HEK293 (cell line): ENCODE measurements around the gene TEX14.

Experiments
- CTCF ChIA-PET: fragments of 350-600 bp; formaldehyde crosslinking; extraction: SDS; loops from one replicate; lab custom pipeline; 2021; ENCODE audit warnings: antibody characterized with exemption; lab: Yijun Ruan, JAX
- POLR2A ChIA-PET: fragments of 300-600 bp; formaldehyde crosslinking; extraction: SDS; loops from one replicate; lab custom pipeline; 2020; ENCODE audit warnings: antibody characterized with exemption, inconsistent platforms; lab: Yijun Ruan, JAX
- H3K27ac ChIP-seq: fragments of 200-500 bp; sonication (Bioruptor generic); 2 replicates; pipeline ENCODE4 v1.5.1; 2014; ENCODE audit warnings: low read depth, low read length, control low read depth, inconsistent platforms; ENCODE audit errors: extremely low read depth
- H3K36me3 ChIP-seq, 2 experiments: fragments of 200-500 bp in 1 of 2; sonication (Bioruptor generic) in 1 of 2; 1 replicate in 1 of 2; 2 replicates in 1 of 2; pipeline ENCODE4 v1.5.1; 2014 to 2017; ENCODE audit warnings: inconsistent platforms in 2 of 2, low read length in 2 of 2; ENCODE audit not compliant: control insufficient read depth in 2 of 2, insufficient read depth in 1 of 2
- H3K4me1 ChIP-seq: fragments of 200-500 bp; sonication (Bioruptor generic); 2 replicates; pipeline ENCODE4 v1.5.1; 2014; ENCODE audit warnings: mild to moderate bottlenecking, low read length, inconsistent platforms; ENCODE audit not compliant: control insufficient read depth, insufficient read depth
- H3K4me3 ChIP-seq: 2 replicates; pipeline ENCODE4 v1.5.1; 2011; ENCODE audit warnings: low read depth, mild to moderate bottlenecking, control low read depth, low read length, moderate library complexity
- H3K9me3 ChIP-seq: fragments of 200-500 bp; sonication (Bioruptor generic); 2 replicates; pipeline ENCODE4 v1.5.1; 2014; ENCODE audit warnings: low read depth, low read length, inconsistent platforms; ENCODE audit not compliant: control insufficient read depth, insufficient read depth
- FEZF1 ChIP-seq: fragments of 450-650 bp; formaldehyde crosslinking; IDR thresholded peaks from 2 replicates; pipeline ENCODE4 v1.5.1; 2016; ENCODE audit warnings: missing biosample characterization, missing genetic modification characterization
- GLIS1 ChIP-seq: fragments of 450-650 bp; formaldehyde crosslinking; IDR thresholded peaks from 2 replicates; pipeline ENCODE4 v1.5.1; 2016; ENCODE audit warnings: missing biosample characterization, missing genetic modification characterization
- HIC1 ChIP-seq: fragments of 450-650 bp; formaldehyde crosslinking; IDR thresholded peaks from 2 replicates; pipeline ENCODE4 v1.5.1; 2016; ENCODE audit warnings: missing biosample characterization, missing genetic modification characterization
- IKZF3 ChIP-seq: fragments of 450-650 bp; IDR thresholded peaks from 2 replicates; pipeline ENCODE4 v1.5.0; 2018; ENCODE audit warnings: missing biosample characterization, mild to moderate bottlenecking, missing genetic modification characterization, moderate library complexity
- KLF16 ChIP-seq: fragments of 450-650 bp; formaldehyde crosslinking; IDR thresholded peaks from 2 replicates; pipeline ENCODE4 v1.5.1; 2017; ENCODE audit warnings: missing biosample characterization, missing genetic modification characterization
- OSR2 ChIP-seq: fragments of 450-650 bp; formaldehyde crosslinking; IDR thresholded peaks from 2 replicates; pipeline ENCODE4 v1.5.1; 2016; ENCODE audit warnings: missing biosample characterization, missing genetic modification characterization
- SP3 ChIP-seq: fragments of 450-650 bp; formaldehyde crosslinking; IDR thresholded peaks from 2 replicates; pipeline ENCODE4 v1.5.1; 2016; ENCODE audit warnings: missing biosample characterization, missing genetic modification characterization
- SP7 ChIP-seq: fragments of 450-650 bp; formaldehyde crosslinking; IDR thresholded peaks from 2 replicates; pipeline ENCODE4 v1.5.1; 2016; ENCODE audit warnings: missing biosample characterization, missing genetic modification characterization
- TRIM28 ChIP-seq: IDR thresholded peaks from 2 replicates; pipeline ENCODE4 v1.6.1; 2011; ENCODE audit warnings: low read length, control low read depth, borderline replicate concordance
- ZBTB1 ChIP-seq: fragments of 450-650 bp; formaldehyde crosslinking; IDR thresholded peaks from 2 replicates; pipeline ENCODE4 v1.5.1; 2016; ENCODE audit warnings: missing biosample characterization, missing genetic modification characterization
- ZBTB44 ChIP-seq: fragments of 450-650 bp; IDR thresholded peaks from 2 replicates; pipeline ENCODE4 v1.5.1; 2018; ENCODE audit warnings: missing biosample characterization, mild to moderate bottlenecking, missing genetic modification characterization
- ZBTB48 ChIP-seq: fragments of 450-650 bp; formaldehyde crosslinking; IDR thresholded peaks from 2 replicates; pipeline ENCODE4 v1.5.1; 2016; ENCODE audit warnings: missing biosample characterization, missing genetic modification characterization
- ZEB2 ChIP-seq: fragments of 450-650 bp; formaldehyde crosslinking; IDR thresholded peaks from 2 replicates; pipeline ENCODE4 v1.5.1; 2016; ENCODE audit warnings: missing biosample characterization, missing genetic modification characterization
- ZFHX2 ChIP-seq: fragments of 450-650 bp; formaldehyde crosslinking; conservative IDR thresholded peaks from 2 replicates; pipeline ENCODE4 v1.5.1; 2016; ENCODE audit warnings: missing biosample characterization, missing genetic modification characterization
- ZIC2 ChIP-seq: fragments of 450-650 bp; formaldehyde crosslinking; IDR thresholded peaks from 2 replicates; pipeline ENCODE4 v1.5.1; 2016; ENCODE audit warnings: missing biosample characterization, missing genetic modification characterization
- ZNF10 ChIP-seq: fragments of 450-650 bp; formaldehyde crosslinking; IDR thresholded peaks from 2 replicates; pipeline ENCODE4 v1.5.1; 2017; ENCODE audit warnings: missing biosample characterization, missing genetic modification characterization
- ZNF133 ChIP-seq: fragments of 450-650 bp; formaldehyde crosslinking; IDR thresholded peaks from 2 replicates; pipeline ENCODE4 v1.5.1; 2016; ENCODE audit warnings: missing biosample characterization, missing genetic modification characterization
- ZNF146 ChIP-seq: fragments of 450-650 bp; formaldehyde crosslinking; IDR thresholded peaks from 2 replicates; pipeline ENCODE4 v1.5.1; 2016; ENCODE audit warnings: missing biosample characterization, missing genetic modification characterization
- ZNF169 ChIP-seq: fragments of 450-650 bp; formaldehyde crosslinking; IDR thresholded peaks from 2 replicates; pipeline ENCODE4 v1.5.1; 2016; ENCODE audit warnings: missing biosample characterization, missing genetic modification characterization
- ZNF18 ChIP-seq: fragments of 450-650 bp; formaldehyde crosslinking; IDR thresholded peaks from 2 replicates; pipeline ENCODE4 v1.5.1; 2016; ENCODE audit warnings: missing biosample characterization, missing genetic modification characterization
- ZNF292 ChIP-seq: fragments of 450-650 bp; formaldehyde crosslinking; IDR thresholded peaks from 2 replicates; pipeline ENCODE4 v1.5.1; 2016; ENCODE audit warnings: low read depth, missing biosample characterization, missing genetic modification characterization, borderline replicate concordance
- ZNF341 ChIP-seq: fragments of 450-650 bp; formaldehyde crosslinking; IDR thresholded peaks from 2 replicates; pipeline ENCODE4; 2016; ENCODE audit warnings: low read depth, missing biosample characterization, missing genetic modification characterization
- ZNF513 ChIP-seq: fragments of 450-650 bp; IDR thresholded peaks from 2 replicates; pipeline ENCODE4 v1.5.1; 2018; ENCODE audit warnings: missing biosample characterization, missing genetic modification characterization
- ZNF521 ChIP-seq: fragments of 450-650 bp; formaldehyde crosslinking; IDR thresholded peaks from 2 replicates; pipeline ENCODE4 v1.5.1; 2017; ENCODE audit warnings: missing biosample characterization, mild to moderate bottlenecking, missing genetic modification characterization
- ZNF623 ChIP-seq: fragments of 450-650 bp; formaldehyde crosslinking; IDR thresholded peaks from 2 replicates; pipeline ENCODE4 v1.5.1; 2016; ENCODE audit warnings: missing biosample characterization, missing genetic modification characterization
- ZNF626 ChIP-seq: fragments of 450-650 bp; sonication (Bioruptor Pico); formaldehyde crosslinking; IDR thresholded peaks from 2 replicates; pipeline ENCODE4 v1.5.1; 2018; ENCODE audit warnings: missing biosample characterization, missing genetic modification characterization, inconsistent platforms
- ZNF677 ChIP-seq: fragments of 450-650 bp; IDR thresholded peaks from 2 replicates; pipeline ENCODE4 v1.5.0; 2018; ENCODE audit warnings: missing biosample characterization, mild to moderate bottlenecking, missing genetic modification characterization, moderate library complexity
- ZXDB ChIP-seq: fragments of 450-650 bp; formaldehyde crosslinking; IDR thresholded peaks from 2 replicates; pipeline ENCODE4 v1.5.1; 2016; ENCODE audit warnings: missing biosample characterization, missing genetic modification characterization

The TEX14 gene

DNA sequence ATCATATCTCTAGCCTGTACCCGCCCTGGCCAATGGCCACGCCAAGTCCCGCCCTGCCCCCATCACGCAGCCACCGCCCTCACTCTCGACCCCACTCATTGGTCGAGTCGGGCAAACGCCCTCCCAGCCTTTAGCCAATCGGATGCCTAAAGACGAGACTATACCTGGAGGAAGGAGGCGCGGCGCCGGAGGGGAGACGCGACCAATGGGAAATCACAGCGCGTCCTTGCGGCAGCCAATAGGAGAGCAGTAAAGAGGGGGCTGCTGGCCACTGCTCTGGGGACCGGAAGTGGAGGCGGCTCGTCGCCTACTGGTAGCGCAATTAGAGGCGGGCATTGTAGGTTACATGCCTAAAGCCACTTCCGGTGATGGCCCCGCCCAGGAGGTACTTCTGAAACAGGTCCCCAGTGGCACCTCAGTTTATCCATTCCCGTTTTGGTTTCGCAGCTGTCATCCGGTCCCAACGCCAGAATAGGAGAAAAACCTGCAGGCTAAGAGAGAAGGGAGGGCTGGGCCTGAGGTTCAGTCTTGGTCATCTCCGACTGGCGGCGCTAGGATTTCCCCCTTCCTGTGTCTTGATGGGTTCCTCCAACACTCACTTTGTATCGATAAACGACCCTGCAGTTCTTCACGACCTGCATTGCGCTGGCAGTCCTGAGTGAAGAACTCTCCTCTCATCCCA is 173.8 kb downstream of the TEX14 start (continued):
- peak; percentile 56; the same call in 1 of the 2 replicates for TF ChIP-seq HIC1 (tag by site-specific recombination)
- no peak for TF ChIP-seq ZBTB48 (tag by site-specific recombination)
- no peak for TF ChIP-seq ZBTB1 (tag by site-specific recombination)
- TF ChIP-seq OSR2 (tag by site-specific recombination), result peak; percentile 52; the same call in 1 of the 2 replicates
- peak; percentile 72; the same call in 1 of the 2 replicates for TF ChIP-seq ZXDB (tag by site-specific recombination)
- TF ChIP-seq SP3, result peak; percentile 99
- no peak for TF ChIP-seq ZNF169 (tag by site-specific recombination)
- TF ChIP-seq ZNF677, result no peak
- no peak for TF ChIP-seq ZNF513 (tag by site-specific recombination)
- TF ChIP-seq ZFHX2 (tag by site-specific recombination), result peak; percentile 86
- no peak for TF ChIP-seq ZNF623 (tag by site-specific recombination)
- no peak for TF ChIP-seq ZNF626
- TF ChIP-seq ZNF341, result no peak
- no peak for TF ChIP-seq ZNF521 (tag by site-specific recombination)
- peak; percentile 84; the same call in 1 of the 2 replicates for TF ChIP-seq TRIM28
- no peak for TF ChIP-seq ZNF18 (tag by site-specific recombination)
- TF ChIP-seq FEZF1 (tag by site-specific recombination), result peak; percentile 34; the same call in 1 of the 2 replicates

GRCh38 chr17:58517378-58517927 is 174.4 kb downstream of the TEX14 start:
- POLR2A ChIA-PET, result interaction anchor here (0.6 to 2.8 kb wide), 4 partner anchors 51 to 488 kb away, joined by 3 to 39 read pairs (median 12); no protein-coding TSS in a partner anchor
- Histone ChIP-seq H3K36me3 (peaks cover 0 to 10% of the 10 kb centered on the region in 2 experiments; a peak in 1 of 3 replicates), H3K9me3 (no peaks in the 10 kb centered on the region), H3K27ac (peak overlapping the region; percentile 43; the same call in 1 of the 2 replicates), H3K4me3 (peak overlapping the region; percentile 74), H3K4me1 (peaks cover 3% of the 10 kb centered on the region; the same call in 1 of the 2 replicates)
- CTCF ChIA-PET, result interaction anchor here (0.9 to 2.3 kb wide), 9 partner anchors 18 to 491 kb away, joined by 3 to 19 read pairs (median 7); no protein-coding TSS in a partner anchor
- TF ChIP-seq KLF16 (peak; percentile 73), ZNF133 (tag by site-specific recombination) (no peak), IKZF3 (no peak), ZIC2 (tag by site-specific recombination) (peak; percentile 83), ZEB2 (peak; percentile 69; the same call in 1 of the 2 replicates), ZNF10 (tag by site-specific recombination) (peak; percentile 96), GLIS1 (tag by site-specific recombination) (peak; percentile 99), HIC1 (tag by site-specific recombination) (peak; percentile 87), SP7 (tag by site-specific recombination) (peak; percentile 59), ZNF292 (tag by site-specific recombination) (no peak), ZNF341 (peak; percentile 76), ZBTB44 (no peak), ZNF146 (tag by site-specific recombination) (no peak)
